Bone marrow (tissue), 2 donors: ENCODE results near the gene CELF4.

Experiments
- DNase-seq, 2 donors: peaks; one replicate each; lab custom pipeline; 2025; lab: John Stamatoyannopoulos, UW

The CELF4 gene

DNA sequence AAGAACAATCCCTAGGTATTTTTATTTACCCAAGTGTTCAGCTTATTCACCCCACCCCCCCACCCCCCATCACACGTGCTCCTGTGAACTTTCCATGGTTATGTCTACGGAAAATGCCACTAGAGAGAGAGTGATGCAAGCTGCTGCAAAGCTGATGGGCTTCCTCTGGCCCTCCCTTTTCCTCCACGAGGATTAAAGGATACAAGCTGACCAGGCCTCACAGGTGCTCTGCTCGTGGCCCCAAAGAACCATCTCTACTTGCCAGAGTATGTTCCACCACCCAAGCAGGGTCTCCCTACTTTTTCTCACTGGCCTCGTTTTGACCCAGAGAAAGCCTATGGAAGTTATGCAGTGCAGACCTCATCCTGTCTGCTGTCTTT, 342.6 kb downstream of the CELF4 start:
- no peak for DNase-seq

DNA sequence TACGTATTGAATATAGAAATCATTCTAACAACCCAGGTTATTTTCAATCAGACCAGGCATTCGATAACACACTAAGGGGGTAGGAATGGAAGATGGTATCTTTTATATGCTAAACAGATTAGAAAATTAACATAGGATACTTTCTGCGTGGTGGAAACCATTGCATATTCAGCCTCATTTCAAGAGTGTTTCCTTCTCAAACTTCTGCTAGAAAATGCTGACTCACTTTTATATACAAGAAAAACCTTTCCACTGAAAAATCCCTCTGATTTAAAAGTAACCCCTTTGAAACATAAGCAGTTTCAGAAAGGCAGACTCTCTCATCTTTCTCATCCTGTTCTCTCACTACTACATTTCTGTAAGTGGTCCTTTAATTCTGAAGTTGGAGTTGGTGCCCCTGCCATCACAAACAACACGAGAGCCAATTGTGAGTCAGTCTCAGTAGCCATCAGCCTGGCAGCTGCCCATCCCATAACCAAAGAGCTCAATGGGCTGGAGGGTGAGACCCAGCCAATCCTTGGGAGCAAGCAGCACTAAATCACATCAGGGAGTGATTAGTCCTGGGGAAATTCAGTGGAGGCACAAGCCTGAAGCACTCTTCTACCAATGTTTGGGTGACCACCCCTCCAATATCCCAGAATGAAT, 343.1 kb downstream of the CELF4 start:
- no peak for DNase-seq

DNA sequence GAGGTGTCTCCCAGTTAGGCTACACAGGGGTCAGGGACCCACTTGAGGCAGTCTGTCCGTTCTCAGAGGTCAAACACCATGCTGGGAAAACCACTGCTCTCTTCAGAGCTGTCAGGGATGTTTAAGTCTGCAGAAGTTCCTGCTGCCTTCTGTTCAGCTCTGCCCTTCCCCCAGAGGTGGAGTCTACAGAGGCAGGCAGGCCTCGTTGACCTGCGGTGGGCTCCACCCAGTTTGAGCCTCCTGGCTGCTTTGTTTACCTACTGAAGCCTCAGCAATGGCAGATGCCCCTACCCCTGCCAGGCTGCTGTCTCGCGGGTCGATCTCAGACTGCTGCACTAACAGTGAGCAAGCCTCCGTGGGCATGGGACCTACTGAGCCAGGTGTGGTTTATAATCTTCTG, 346.3 kb downstream of the CELF4 start:
- DNase-seq = no peak

DNA sequence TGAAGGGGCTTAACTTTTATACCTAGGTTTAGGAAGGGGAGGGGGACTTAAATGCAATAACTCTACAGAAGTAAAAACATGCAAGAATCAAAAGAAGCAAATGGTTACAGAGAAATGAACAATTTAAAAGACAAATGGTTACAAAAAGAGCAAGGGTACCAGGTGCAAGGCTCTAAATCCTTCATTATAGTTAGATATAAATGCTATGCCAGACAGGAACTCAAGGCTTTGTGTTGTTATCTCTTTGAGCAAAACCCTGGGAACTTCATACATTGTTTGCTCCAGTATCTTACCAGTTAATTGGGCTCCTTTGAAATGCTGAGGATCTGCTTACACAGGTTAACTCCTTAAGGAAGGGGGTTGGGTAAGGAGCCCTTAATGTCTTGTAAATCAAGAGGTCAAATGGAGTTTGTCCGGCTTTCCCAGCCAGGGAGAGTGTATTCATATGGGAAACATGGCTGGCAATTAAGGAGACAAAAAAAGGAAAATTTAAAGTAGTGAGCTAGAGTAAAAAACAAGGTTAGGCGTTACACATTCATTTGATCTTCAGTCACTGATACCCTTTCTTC, 347.5 kb downstream of the CELF4 start:
- DNase-seq = no peak

DNA sequence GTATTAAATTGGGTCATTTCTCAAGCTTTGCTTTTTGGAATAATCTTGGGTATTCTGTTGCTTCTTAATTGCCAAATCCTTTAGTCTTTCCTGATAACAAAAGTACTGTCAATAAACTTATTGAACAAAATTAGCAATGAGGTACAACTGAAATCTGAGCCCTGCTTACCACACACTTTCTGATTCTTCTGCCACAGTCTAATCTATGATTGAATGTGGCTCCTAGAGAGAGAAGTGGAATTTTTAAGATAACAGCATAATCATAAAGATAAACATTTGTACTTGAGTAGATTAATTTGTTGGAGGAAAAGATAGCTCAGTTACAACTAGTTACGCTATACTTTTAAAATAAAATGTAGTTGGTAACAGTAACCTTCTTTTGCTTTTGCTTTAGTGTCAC, 354.8 kb downstream of the CELF4 start:
- no peak for DNase-seq

DNA sequence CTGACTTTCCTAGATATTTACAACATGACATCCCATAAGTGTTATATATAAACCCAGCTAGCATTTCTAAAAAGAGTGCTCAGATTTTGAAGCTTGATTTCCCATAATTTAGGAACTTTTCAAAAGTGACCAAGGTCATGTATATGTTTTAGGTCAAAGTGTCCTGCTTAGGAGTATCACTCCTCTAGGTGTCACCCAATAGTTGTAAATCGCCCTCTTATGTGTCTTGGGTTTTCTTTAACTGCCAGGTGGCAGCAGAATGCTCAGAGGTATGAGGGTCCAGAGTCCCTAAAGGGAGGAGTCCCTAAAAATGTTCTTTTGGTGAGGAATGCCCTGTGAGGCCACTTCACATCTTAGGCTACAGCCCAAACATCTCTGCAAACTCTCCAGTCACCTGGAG, 358.3 kb downstream of the CELF4 start:
- no peak for DNase-seq

DNA sequence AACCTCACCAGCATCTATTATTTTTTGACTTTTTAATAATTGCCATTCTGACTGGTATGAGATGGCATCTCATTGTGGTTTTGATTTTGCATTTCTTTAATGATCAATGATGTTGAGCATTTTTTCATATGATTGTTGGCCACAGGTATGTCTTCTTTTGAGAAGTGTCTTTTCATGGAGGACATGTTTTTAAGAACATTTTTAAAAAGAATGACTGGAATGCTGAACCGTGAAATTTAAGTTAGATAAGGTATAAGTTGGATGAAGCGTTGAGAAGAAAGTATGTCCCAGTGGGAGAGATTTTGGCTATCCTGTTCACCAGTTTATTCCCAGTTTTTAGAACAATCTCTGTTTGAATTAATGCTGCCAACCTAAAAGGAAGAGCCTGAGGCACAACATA, 365.9 kb downstream of the CELF4 start:
- DNase-seq = no peak
